Sigmoid colon (tissue), 7 donors: ENCODE data around the gene AFDN. TPM values are rescaled to one million over a fixed set of nuclear protein-coding genes. Genes with fewer than 3 reads are reported as not detected.

ENCODE experiments used
- DNase-seq: peaks from one replicate; pipeline ENCODE4 v3.0.0-alpha.2; 2019
- H3K27ac ChIP-seq, 4 donors: fragments of 200-600 bp; sonication (generic); one replicate each; pipeline ENCODE4 v1.5.1; 2016 to 2019; ENCODE audit warnings: mild to moderate bottlenecking in 1 of 4
- H3K27me3 ChIP-seq, 3 donors: fragments of 200-600 bp; sonication (generic); one replicate each; pipeline ENCODE4 v1.5.1; 2019; ENCODE audit warnings: mild to moderate bottlenecking in 1 of 3
- H3K36me3 ChIP-seq, 4 donors: fragments of 200-600 bp; sonication (generic); one replicate each; pipeline ENCODE4 v1.5.1; 2016 to 2019
- H3K4me1 ChIP-seq, 4 donors: fragments of 200-600 bp; sonication (generic); one replicate each; pipeline ENCODE4 v1.5.1; 2017 to 2019
- H3K4me3 ChIP-seq, 4 donors: fragments of 200-600 bp; sonication (generic); one replicate each; pipeline ENCODE4 v1.5.1; 2017 to 2019; ENCODE audit warnings: mild to moderate bottlenecking in 2 of 4, moderate library complexity in 1 of 4
- H3K9me3 ChIP-seq, 4 donors: fragments of 200-600 bp in 3 of 4; sonication (generic) in 3 of 4; one replicate each; pipeline versions ENCODE4 v1.5.1 to v1.6.1; 2013 to 2019
- EP300 ChIP-seq, 4 donors: sonication (generic); formaldehyde crosslinking; IDR thresholded peaks; one replicate each; pipeline ENCODE4 v1.6.1; 2017; ENCODE audit warnings: antibody characterized with exemption in 4 of 4
- POLR2A ChIP-seq, 2 donors: fragments of 450-650 bp; IDR thresholded peaks; one replicate each; pipeline ENCODE4 v1.6.1; 2016; ENCODE audit warnings: antibody characterized with exemption in 2 of 2, mild to moderate bottlenecking in 2 of 2, moderate library complexity in 2 of 2
- POLR2AphosphoS5 ChIP-seq, 4 donors: sonication (generic); formaldehyde crosslinking; IDR thresholded peaks; one replicate each; pipeline ENCODE4 v1.6.1; 2017; ENCODE audit warnings: antibody characterized with exemption in 4 of 4
- WGBS, 2 donors: extraction: QIAGEN DNeasy Blood & Tissue Kit; methylation state at CpG; one replicate each; pipeline ENCODE4 v1.1.7; 2013; 5-methylcytosine and 5-hydroxymethylcytosine counted together
- intact Hi-C: fragments of 100-400 bp; cut with DNase I; formaldehyde crosslinking; loops from one replicate; pipeline ENCODE4 v1.15.1; 2023
- polyA plus RNA-seq, 3 donors: library from polyadenylated mRNA; stranded (reverse); fragments of 200-250 nt; gene quantifications; one replicate each; pipeline ENCODE4 v1.2.3, GENCODE V29; 2013
- total RNA-seq, 4 donors: library from RNA; depleted of rRNA; stranded (reverse); fragments of >200 nt; gene quantifications; one replicate each; pipeline ENCODE4 v1.1.0, GENCODE V29; 2016
- TF ChIP-seq, protein P1 (sequence below), 4 experiments: fragments of 450-650 bp in 3 of 4; fragments of 200-600 bp in 1 of 4; IDR thresholded peaks; one replicate each; pipeline ENCODE4 v1.5.1; 2016 to 2019; ENCODE audit warnings: antibody characterized with exemption in 4 of 4, mild to moderate bottlenecking in 3 of 4, moderate library complexity in 2 of 4
- donor health status: healthy with polysubstance abuse.
- donor health status: Bipolar disorder and iron deficiency.
- donor health status: healthy.

AFDN gene
- total and polyA plus RNA-seq, 7 donors, result 43.2 to 104 (median 83.6) TPM

DNA sequence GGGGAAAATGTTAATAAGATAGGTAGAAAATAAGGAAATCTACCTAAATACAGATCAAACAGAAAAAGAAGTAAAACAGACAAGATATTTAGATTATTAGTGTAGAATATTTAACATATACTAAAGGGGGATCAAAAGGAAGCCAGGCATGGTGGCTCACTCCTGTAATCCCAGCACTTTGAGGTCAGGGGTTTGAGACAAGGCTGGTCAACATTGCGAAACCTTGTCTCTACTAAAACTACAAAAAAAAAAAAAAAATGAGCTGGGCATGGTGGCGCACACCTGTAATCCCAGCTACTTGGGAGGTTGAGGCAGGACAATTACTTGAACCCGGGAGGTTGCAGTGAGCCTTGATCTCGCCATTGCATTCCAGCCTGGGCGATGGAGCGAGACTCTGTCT, 55.5 kb downstream of the AFDN start:
- intact Hi-C loops, result no loop called here
- Histone ChIP-seq H3K4me1 (no peaks in the 10 kb centered on the region), H3K4me3 (no peak overlapping the region), H3K36me3 (peaks cover 0 to 70% (median 7%) of the 10 kb centered on the region in 4 donors), H3K9me3 (no peaks in the 10 kb centered on the region), H3K27me3 (no peaks in the 10 kb centered on the region), H3K27ac (no peak overlapping the region)
- TF ChIP-seq EP300 (IDR thresholded peaks at IDR 0.05) (no peak), POLR2A (IDR thresholded peaks at IDR 0.05) (no peak), POLR2AphosphoS5 (IDR thresholded peaks at IDR 0.05) (no peak)
- TF ChIP-seq, protein P1, sequence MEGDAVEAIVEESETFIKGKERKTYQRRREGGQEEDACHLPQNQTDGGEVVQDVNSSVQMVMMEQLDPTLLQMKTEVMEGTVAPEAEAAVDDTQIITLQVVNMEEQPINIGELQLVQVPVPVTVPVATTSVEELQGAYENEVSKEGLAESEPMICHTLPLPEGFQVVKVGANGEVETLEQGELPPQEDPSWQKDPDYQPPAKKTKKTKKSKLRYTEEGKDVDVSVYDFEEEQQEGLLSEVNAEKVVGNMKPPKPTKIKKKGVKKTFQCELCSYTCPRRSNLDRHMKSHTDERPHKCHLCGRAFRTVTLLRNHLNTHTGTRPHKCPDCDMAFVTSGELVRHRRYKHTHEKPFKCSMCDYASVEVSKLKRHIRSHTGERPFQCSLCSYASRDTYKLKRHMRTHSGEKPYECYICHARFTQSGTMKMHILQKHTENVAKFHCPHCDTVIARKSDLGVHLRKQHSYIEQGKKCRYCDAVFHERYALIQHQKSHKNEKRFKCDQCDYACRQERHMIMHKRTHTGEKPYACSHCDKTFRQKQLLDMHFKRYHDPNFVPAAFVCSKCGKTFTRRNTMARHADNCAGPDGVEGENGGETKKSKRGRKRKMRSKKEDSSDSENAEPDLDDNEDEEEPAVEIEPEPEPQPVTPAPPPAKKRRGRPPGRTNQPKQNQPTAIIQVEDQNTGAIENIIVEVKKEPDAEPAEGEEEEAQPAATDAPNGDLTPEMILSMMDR (IDR thresholded peaks at IDR 0.05), result no peak
- DNase-seq, result no peak
- 98 to 99% methylated on average over 6 of the region's 6 CpGs for WGBS, 2 donors

DNA sequence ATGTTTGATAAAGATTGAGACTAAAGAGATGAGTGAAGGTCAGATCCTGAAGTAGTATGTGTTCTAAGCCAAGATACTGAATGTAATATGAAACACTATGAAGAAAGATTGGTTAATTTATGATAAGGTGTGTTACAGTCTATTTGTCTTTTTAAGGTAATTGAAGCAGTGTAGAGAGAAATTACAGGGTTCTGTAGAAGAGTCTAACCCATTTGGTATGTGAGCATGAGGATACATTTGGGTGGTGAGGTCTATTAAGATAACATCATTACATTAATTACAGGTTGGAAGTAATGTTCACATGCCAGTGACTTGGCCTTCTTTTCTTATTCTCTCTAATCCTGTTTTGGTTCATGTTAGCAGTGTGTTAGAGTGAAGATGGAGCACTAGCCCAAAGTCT, 61.4 kb downstream of the AFDN start:
- H3K4me3 ChIP-seq, result no peak overlapping the region
- TF ChIP-seq POLR2A (IDR thresholded peaks at IDR 0.05) (no peak), EP300 (IDR thresholded peaks at IDR 0.05) (no peak), POLR2AphosphoS5 (IDR thresholded peaks at IDR 0.05) (no peak)
- TF ChIP-seq, protein P1 (IDR thresholded peaks at IDR 0.05), result no peak
- H3K27ac ChIP-seq, result no peak overlapping the region
- peaks cover 4 to 59% (median 5%) of the 10 kb centered on the region in 4 donors for H3K36me3 ChIP-seq
- no peaks in the 10 kb centered on the region for H3K4me1 ChIP-seq
- no peaks in the 10 kb centered on the region for H3K27me3 ChIP-seq
- no peaks in the 10 kb centered on the region for H3K9me3 ChIP-seq
- intact Hi-C loops, result no loop called here
- DNase-seq, result no peak

DNA sequence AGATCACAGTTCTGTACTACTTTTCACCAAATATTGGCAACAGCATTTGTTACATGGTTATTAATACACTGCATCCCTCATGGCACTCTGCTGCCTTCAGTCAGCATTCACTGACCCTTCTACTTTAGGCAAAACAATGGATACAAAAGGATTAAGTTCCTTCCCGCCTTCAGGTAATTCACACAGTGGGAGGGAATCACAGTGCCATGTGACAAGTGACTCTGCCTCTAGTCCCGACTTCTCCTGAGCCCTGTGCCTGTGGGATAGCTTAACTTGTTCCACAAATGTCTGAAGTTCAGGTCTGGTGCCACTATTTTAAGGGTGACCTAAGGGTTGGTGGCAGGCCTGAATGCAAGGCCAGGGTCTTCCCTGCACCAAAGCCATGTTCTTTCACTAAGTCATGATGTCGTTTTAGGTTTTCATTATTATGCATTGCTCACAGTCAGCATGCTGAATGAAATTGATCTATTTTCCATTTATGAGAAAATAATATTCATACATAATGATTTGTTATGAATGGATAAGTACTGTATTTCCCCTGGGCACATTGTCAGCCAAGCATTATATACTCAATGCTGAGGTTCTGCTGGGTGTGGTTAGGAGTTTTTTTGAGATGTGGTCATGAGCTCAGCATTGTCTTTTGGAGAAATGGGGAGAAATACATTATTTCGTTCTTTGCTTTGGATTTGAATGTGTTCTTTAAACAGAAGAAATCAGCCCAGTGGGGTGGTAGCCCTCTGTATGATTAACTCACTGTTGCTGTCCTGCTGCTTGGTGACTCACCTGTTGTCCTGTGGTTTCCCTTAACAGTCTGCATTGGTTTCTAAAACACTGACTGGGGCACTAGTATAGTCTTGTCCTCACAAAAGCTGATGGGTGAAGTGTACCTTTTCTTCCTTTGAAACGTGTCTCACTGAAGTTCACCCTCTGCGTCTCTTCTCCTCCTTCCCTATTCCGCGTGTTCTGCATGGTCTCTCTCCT, 66.4 kb downstream of the AFDN start:
- Histone ChIP-seq H3K27ac (no peak overlapping the region), H3K36me3 (peaks cover 4 to 38% (median 5%) of the 10 kb centered on the region in 4 donors), H3K4me1 (no peaks in the 10 kb centered on the region), H3K27me3 (no peaks in the 10 kb centered on the region), H3K9me3 (no peaks in the 10 kb centered on the region), H3K4me3 (no peak overlapping the region)
- intact Hi-C loops, result no loop called here
- TF ChIP-seq, protein P1 (IDR thresholded peaks at IDR 0.05), result no peak
- TF ChIP-seq POLR2A (IDR thresholded peaks at IDR 0.05), result no peak
- TF ChIP-seq EP300 (IDR thresholded peaks at IDR 0.05), result no peak
- TF ChIP-seq POLR2AphosphoS5 (IDR thresholded peaks at IDR 0.05), result no peak
- WGBS, 2 donors, result 89 to 90% methylated on average over 8 of the region's 8 CpGs
- no peak for DNase-seq

DNA sequence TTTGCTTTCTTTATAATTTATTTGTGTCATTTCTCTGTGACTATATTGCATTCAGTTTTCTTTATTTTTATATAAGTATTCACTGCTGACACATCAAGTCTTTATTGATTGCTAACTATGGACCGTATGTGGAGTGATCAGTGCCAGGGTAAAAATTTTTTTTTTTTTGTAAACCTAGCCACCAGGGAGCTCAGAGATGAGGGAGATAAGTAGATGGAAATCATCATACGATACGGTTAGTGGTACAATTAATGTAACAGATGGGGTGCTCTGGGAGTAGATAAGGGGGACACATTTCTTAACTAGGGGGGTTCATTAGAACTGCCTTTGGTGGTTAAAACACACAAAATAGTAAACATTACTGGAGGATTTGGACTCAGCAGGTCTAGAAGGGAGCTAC, 68.3 kb downstream of the AFDN start:
- H3K9me3 ChIP-seq, result no peaks in the 10 kb centered on the region
- H3K36me3 ChIP-seq, result peaks cover 4 to 32% (median 5%) of the 10 kb centered on the region in 4 donors
- H3K27me3 ChIP-seq, result no peaks in the 10 kb centered on the region
- no peaks in the 10 kb centered on the region for H3K4me1 ChIP-seq
- intact Hi-C loops, result loop anchor here (5.0 kb wide), 1 partner anchor 68 kb away; the partner anchor contains the start of gene AFDN
- 79 to 90% methylated on average over 3 of the region's 3 CpGs for WGBS, 2 donors
- no peak overlapping the region for H3K4me3 ChIP-seq
- TF ChIP-seq, protein P1 (IDR thresholded peaks at IDR 0.05), result no peak
- no peak for TF ChIP-seq EP300 (IDR thresholded peaks at IDR 0.05)
- TF ChIP-seq POLR2A (IDR thresholded peaks at IDR 0.05), result no peak
- TF ChIP-seq POLR2AphosphoS5 (IDR thresholded peaks at IDR 0.05), result no peak
- no peak overlapping the region for H3K27ac ChIP-seq
- no peak for DNase-seq
